ENCODE results near the gene CACNA1A.

The CACNA1A gene

DNA sequence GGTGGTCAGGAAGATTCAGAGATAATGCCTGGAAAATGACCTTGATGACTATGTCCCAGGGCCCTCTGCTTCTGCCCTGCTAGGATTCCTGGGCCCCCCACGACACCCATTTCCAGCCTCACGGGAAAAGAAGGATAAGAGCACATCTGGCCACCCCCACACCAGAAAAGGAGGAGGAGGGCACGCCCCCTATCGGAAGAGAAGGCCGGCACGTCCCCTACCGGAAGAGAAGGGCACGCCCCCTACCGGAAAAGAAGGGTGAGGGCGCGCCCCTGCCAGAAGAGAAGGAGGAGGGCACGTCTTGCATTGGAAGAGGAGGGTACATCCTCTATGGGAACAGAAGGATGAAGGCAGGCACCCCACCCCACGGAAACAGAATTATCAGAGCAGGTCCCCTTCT lies 271.8 kb downstream of the CACNA1A start:
- Histone ChIP-seq H3K4me2 (ENCODE audit: low read length) (no peak overlapping the region), H3K9ac (ENCODE audit: low read length) (no peak overlapping the region), H3K4me1 (ENCODE audit: control insufficient read depth in 1 of 2, insufficient read depth in 2 of 2, low read length in 2 of 2) (no peaks in the 10 kb centered on the region), H3K79me2 (ENCODE audit: control insufficient read depth, insufficient read depth, low read length, poor library complexity) (no peaks in the 10 kb centered on the region), H3K23ac (ENCODE audit: low read length) (no peak overlapping the region), H3K14ac (ENCODE audit: low read length) (no peak overlapping the region), H3K4ac (ENCODE audit: low read depth, low read length) (no peak overlapping the region), H2AFZ (ENCODE audit: insufficient read depth, low read length, poor library complexity) (no peak overlapping the region), H3K27me3 (ENCODE audit: insufficient read depth, low read length) (no peaks in the 10 kb centered on the region), H3K36me3 (ENCODE audit: control insufficient read depth in 1 of 2, insufficient read depth in 2 of 2, low read length in 2 of 2) (no peaks in the 10 kb centered on the region), H2BK12ac (ENCODE audit: low read length) (no peak overlapping the region), H3K4me3 (ENCODE audit: low read depth, low read length) (no peak overlapping the region), H4K8ac (ENCODE audit: low read depth, low read length) (no peak overlapping the region), H2AK5ac (ENCODE audit: low read length) (no peak overlapping the region), H3K18ac (ENCODE audit: low read length) (no peak overlapping the region), H3K9me3 (ENCODE audit: insufficient read depth, low read depth, low read length) (peaks cover 14% of the 10 kb centered on the region), H4K91ac (ENCODE audit: low read depth, low read length) (no peak overlapping the region), H4K12ac (ENCODE audit: low read depth, low read length) (no peak overlapping the region), H3K27ac (ENCODE audit: low read depth, low read length) (no peak overlapping the region), H2BK5ac (ENCODE audit: low read depth, low read length, poor library complexity) (no peak overlapping the region), H3K79me1 (ENCODE audit: low read length) (no peaks in the 10 kb centered on the region), H2BK120ac (ENCODE audit: insufficient read depth, low read length, poor library complexity) (no peak overlapping the region)
- DNase-seq, result peak in 1 of 2 donors; percentile 11
- no CpG with 5 or more reads among the region's 13 CpGs for WGBS (ENCODE audit: extremely low coverage, insufficient coverage, insufficient read length)

DNA sequence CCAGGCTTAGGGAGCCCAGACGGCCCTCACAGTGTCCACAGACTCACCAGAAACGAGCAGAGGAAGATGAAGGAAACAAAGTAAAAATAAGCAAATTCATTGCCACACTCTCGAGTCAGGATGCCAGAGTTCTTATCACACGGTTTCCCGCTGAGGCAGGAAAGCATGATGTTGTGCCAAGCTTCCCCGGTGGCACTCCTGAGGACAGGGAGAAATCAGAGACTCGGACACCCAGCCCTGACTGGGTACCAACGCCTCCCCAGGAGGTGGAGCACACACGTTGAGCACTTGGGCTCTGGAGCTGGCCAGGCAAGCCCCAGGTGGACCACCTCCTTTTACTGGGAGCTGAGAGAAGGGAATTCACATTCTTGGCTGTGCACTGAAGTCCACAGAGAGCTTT lies 274.6 kb downstream of the CACNA1A start:
- H3K4me1 ChIP-seq (ENCODE audit: control insufficient read depth in 1 of 2, insufficient read depth in 2 of 2, low read length in 2 of 2), result no peaks in the 10 kb centered on the region

DNA sequence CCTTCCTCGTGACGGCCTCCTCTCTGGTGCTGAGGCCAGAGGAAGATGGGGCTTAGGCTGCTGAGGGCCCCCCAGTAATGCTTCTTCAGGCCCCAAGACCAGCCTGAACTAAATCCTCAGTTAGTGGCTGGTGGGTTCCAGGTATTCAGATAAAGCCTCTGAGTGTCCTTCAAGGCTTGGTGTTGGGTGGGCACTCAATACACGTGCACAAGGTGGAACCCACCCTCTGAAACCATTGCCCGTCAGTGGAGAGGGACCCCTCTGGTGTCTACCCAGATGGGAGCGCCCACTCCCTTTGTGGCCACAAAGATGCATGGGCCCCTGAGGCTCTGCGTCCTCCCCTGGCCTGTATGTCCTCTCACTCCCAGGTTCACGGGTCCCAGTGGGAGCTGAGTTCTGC lies 277.0 kb downstream of the CACNA1A start:
- Histone ChIP-seq H2AFZ (ENCODE audit: insufficient read depth, low read length, poor library complexity) (no peak overlapping the region), H4K8ac (ENCODE audit: low read depth, low read length) (no peak overlapping the region), H3K4me3 (ENCODE audit: low read depth, low read length) (no peak overlapping the region), H2BK120ac (ENCODE audit: insufficient read depth, low read length, poor library complexity) (no peak overlapping the region), H4K12ac (ENCODE audit: low read depth, low read length) (no peak overlapping the region), H2BK12ac (ENCODE audit: low read length) (no peak overlapping the region), H3K4ac (ENCODE audit: low read depth, low read length) (no peak overlapping the region), H3K9me3 (ENCODE audit: insufficient read depth, low read depth, low read length) (peaks cover 4% of the 10 kb centered on the region), H4K91ac (ENCODE audit: low read depth, low read length) (no peak overlapping the region), H2BK5ac (ENCODE audit: low read depth, low read length, poor library complexity) (no peak overlapping the region), H3K9ac (ENCODE audit: low read length) (no peak overlapping the region), H2AK5ac (ENCODE audit: low read length) (no peak overlapping the region), H3K79me2 (ENCODE audit: control insufficient read depth, insufficient read depth, low read length, poor library complexity) (no peaks in the 10 kb centered on the region), H3K79me1 (ENCODE audit: low read length) (no peaks in the 10 kb centered on the region), H3K18ac (ENCODE audit: low read length) (no peak overlapping the region), H3K27me3 (ENCODE audit: insufficient read depth, low read length) (no peaks in the 10 kb centered on the region), H3K14ac (ENCODE audit: low read length) (no peak overlapping the region), H3K36me3 (ENCODE audit: control insufficient read depth in 1 of 2, insufficient read depth in 2 of 2, low read length in 2 of 2) (no peaks in the 10 kb centered on the region), H3K4me1 (ENCODE audit: control insufficient read depth in 1 of 2, insufficient read depth in 2 of 2, low read length in 2 of 2) (no peaks in the 10 kb centered on the region), H3K27ac (ENCODE audit: low read depth, low read length) (no peak overlapping the region), H3K4me2 (ENCODE audit: low read length) (no peak overlapping the region), H3K23ac (ENCODE audit: low read length) (no peak overlapping the region)
- WGBS (ENCODE audit: extremely low coverage, insufficient coverage, insufficient read length), result no CpG with 5 or more reads among the region's 7 CpGs
- no peak for DNase-seq

More for the DNA sequence above, 274.6 kb downstream of the CACNA1A start:
- Histone ChIP-seq H2BK120ac (ENCODE audit: insufficient read depth, low read length, poor library complexity) (no peak overlapping the region), H4K12ac (ENCODE audit: low read depth, low read length) (no peak overlapping the region), H3K18ac (ENCODE audit: low read length) (no peak overlapping the region), H2BK12ac (ENCODE audit: low read length) (no peak overlapping the region), H2AK5ac (ENCODE audit: low read length) (no peak overlapping the region), H3K9me3 (ENCODE audit: insufficient read depth, low read depth, low read length) (peaks cover 17% of the 10 kb centered on the region), H3K23ac (ENCODE audit: low read length) (no peak overlapping the region), H3K4me3 (ENCODE audit: low read depth, low read length) (no peak overlapping the region), H3K27ac (ENCODE audit: low read depth, low read length) (no peak overlapping the region), H3K14ac (ENCODE audit: low read length) (no peak overlapping the region), H3K9ac (ENCODE audit: low read length) (no peak overlapping the region), H2BK5ac (ENCODE audit: low read depth, low read length, poor library complexity) (no peak overlapping the region), H4K8ac (ENCODE audit: low read depth, low read length) (no peak overlapping the region), H3K4me2 (ENCODE audit: low read length) (no peak overlapping the region), H3K79me2 (ENCODE audit: control insufficient read depth, insufficient read depth, low read length, poor library complexity) (no peaks in the 10 kb centered on the region), H3K4ac (ENCODE audit: low read depth, low read length) (no peak overlapping the region), H3K36me3 (ENCODE audit: control insufficient read depth in 1 of 2, insufficient read depth in 2 of 2, low read length in 2 of 2) (no peaks in the 10 kb centered on the region), H3K79me1 (ENCODE audit: low read length) (no peaks in the 10 kb centered on the region), H2AFZ (ENCODE audit: insufficient read depth, low read length, poor library complexity) (no peak overlapping the region), H4K91ac (ENCODE audit: low read depth, low read length) (no peak overlapping the region), H3K27me3 (ENCODE audit: insufficient read depth, low read length) (no peaks in the 10 kb centered on the region)
- DNase-seq, result no peak
- WGBS (ENCODE audit: extremely low coverage, insufficient coverage, insufficient read length), result no CpG with 5 or more reads among the region's 9 CpGs

DNA sequence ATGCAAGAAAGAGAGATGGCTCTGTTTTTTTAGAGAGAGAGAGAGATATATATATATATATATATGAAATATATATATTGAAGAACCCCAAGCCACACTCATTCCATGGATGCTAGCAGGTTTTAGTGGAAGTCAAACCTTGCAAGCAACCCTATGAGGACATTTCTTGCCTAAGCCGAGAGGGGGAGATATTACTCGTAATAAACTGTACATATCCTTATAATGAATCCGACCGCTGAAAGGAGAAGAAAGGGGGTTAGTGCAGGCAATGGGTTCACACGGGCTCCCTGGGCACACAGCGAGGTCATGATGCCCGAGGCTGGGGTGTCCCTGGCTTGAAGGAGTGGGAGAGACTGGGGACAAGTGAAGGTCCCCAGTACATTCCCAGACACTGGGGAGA lies 277.7 kb downstream of the CACNA1A start:
- peaks cover 4% of the 10 kb centered on the region for H3K9me3 ChIP-seq (ENCODE audit: insufficient read depth, low read depth, low read length)
- H3K4me3 ChIP-seq (ENCODE audit: low read depth, low read length), result no peak overlapping the region
- no peak overlapping the region for H3K4me2 ChIP-seq (ENCODE audit: low read length)
- H3K9ac ChIP-seq (ENCODE audit: low read length), result no peak overlapping the region
- no peak overlapping the region for H2BK120ac ChIP-seq (ENCODE audit: insufficient read depth, low read length, poor library complexity)
- no peak overlapping the region for H4K91ac ChIP-seq (ENCODE audit: low read depth, low read length)
- H3K79me2 ChIP-seq (ENCODE audit: control insufficient read depth, insufficient read depth, low read length, poor library complexity), result no peaks in the 10 kb centered on the region
- no peak overlapping the region for H3K14ac ChIP-seq (ENCODE audit: low read length)
- no peak overlapping the region for H4K12ac ChIP-seq (ENCODE audit: low read depth, low read length)
- no peak overlapping the region for H4K8ac ChIP-seq (ENCODE audit: low read depth, low read length)
- H3K79me1 ChIP-seq (ENCODE audit: low read length), result no peaks in the 10 kb centered on the region
- H2AFZ ChIP-seq (ENCODE audit: insufficient read depth, low read length, poor library complexity), result no peak overlapping the region
- H2AK5ac ChIP-seq (ENCODE audit: low read length), result no peak overlapping the region
- H3K4ac ChIP-seq (ENCODE audit: low read depth, low read length), result no peak overlapping the region
- DNase-seq, result peak in 1 of 2 donors; percentile 44
- H3K23ac ChIP-seq (ENCODE audit: low read length), result no peak overlapping the region
- no peak overlapping the region for H3K18ac ChIP-seq (ENCODE audit: low read length)
- no peaks in the 10 kb centered on the region for H3K27me3 ChIP-seq (ENCODE audit: insufficient read depth, low read length)
- H3K4me1 ChIP-seq (ENCODE audit: control insufficient read depth in 1 of 2, insufficient read depth in 2 of 2, low read length in 2 of 2), result no peaks in the 10 kb centered on the region
- no peak overlapping the region for H2BK12ac ChIP-seq (ENCODE audit: low read length)
- no peak overlapping the region for H3K27ac ChIP-seq (ENCODE audit: low read depth, low read length)
- H3K36me3 ChIP-seq (ENCODE audit: control insufficient read depth in 1 of 2, insufficient read depth in 2 of 2, low read length in 2 of 2), result no peaks in the 10 kb centered on the region
- no CpG with 5 or more reads among the region's 7 CpGs for WGBS (ENCODE audit: extremely low coverage, insufficient coverage, insufficient read length)
- H2BK5ac ChIP-seq (ENCODE audit: low read depth, low read length, poor library complexity), result no peak overlapping the region

Measured in trophoblast cell (in vitro differentiated cells and primary cell).